ENCODE results near the gene SMARCE1.

Gene SMARCE1

GRCh38 chr17:40613467-40614154 lies 34.0 kb downstream of the SMARCE1 start:
- TF ChIP-seq CTCF (IDR thresholded peaks at IDR 0.05; ENCODE audit: low read depth, low read length, missing control alignments), result no peak
- H3K27ac ChIP-seq, result no peak overlapping the region
- no peaks in the 10 kb centered on the region for H3K36me3 ChIP-seq (replicated peaks)
- peaks cover 8% of the 10 kb centered on the region for H3K27me3 ChIP-seq (replicated peaks)
- in situ Hi-C loops (cut with HindIII; ENCODE audit: low pct_ligation_motif_present, low sequenced_read_pairs), result no loop called here
- DNase-seq, result no peak
- no peak overlapping the region for H3K4me3 ChIP-seq (ENCODE audit: low read depth, low read length)

- Histone ChIP-seq H3K36me3 (replicated peaks) (no peaks in the 10 kb centered on the region), H3K27ac (no peak overlapping the region), H3K4me3 (ENCODE audit: low read depth, low read length) (no peak overlapping the region), H3K27me3 (replicated peaks) (peaks cover 8% of the 10 kb centered on the region)
- in situ Hi-C loops (cut with HindIII; ENCODE audit: low pct_ligation_motif_present, low sequenced_read_pairs), result no loop called here
- DNase-seq, result no peak
- no peak for TF ChIP-seq CTCF (IDR thresholded peaks at IDR 0.05; ENCODE audit: low read depth, low read length, missing control alignments)
Observed at GRCh38 chr17:40612599-40613244, 34.9 kb downstream of the SMARCE1 start.

GRCh38 chr17:40611840-40612474 lies 35.7 kb downstream of the SMARCE1 start:
- no peak for TF ChIP-seq CTCF (IDR thresholded peaks at IDR 0.05; ENCODE audit: low read depth, low read length, missing control alignments)
- H3K4me3 ChIP-seq (ENCODE audit: low read depth, low read length), result no peak overlapping the region
- DNase-seq, result no peak
- in situ Hi-C loops (cut with HindIII; ENCODE audit: low pct_ligation_motif_present, low sequenced_read_pairs), result no loop called here
- peaks cover 8% of the 10 kb centered on the region for H3K27me3 ChIP-seq (replicated peaks)
- no peak overlapping the region for H3K27ac ChIP-seq
- H3K36me3 ChIP-seq (replicated peaks), result no peaks in the 10 kb centered on the region

- in situ Hi-C loops (cut with HindIII; ENCODE audit: low pct_ligation_motif_present, low sequenced_read_pairs), result no loop called here
- TF ChIP-seq CTCF (IDR thresholded peaks at IDR 0.05; ENCODE audit: low read depth, low read length, missing control alignments), result no peak
- no peak overlapping the region for H3K4me3 ChIP-seq (ENCODE audit: low read depth, low read length)
- no peak overlapping the region for H3K27ac ChIP-seq
- H3K27me3 ChIP-seq (replicated peaks), result peaks cover 3% of the 10 kb centered on the region
- H3K36me3 ChIP-seq (replicated peaks), result no peaks in the 10 kb centered on the region
- DNase-seq, result no peak
Observed at GRCh38 chr17:40610359-40610758, 37.3 kb downstream of the SMARCE1 start.

GRCh38 chr17:40608061-40608581 lies 39.5 kb downstream of the SMARCE1 start:
- TF ChIP-seq CTCF (IDR thresholded peaks at IDR 0.05; ENCODE audit: low read depth, low read length, missing control alignments), result no peak
- H3K27ac ChIP-seq, result no peak overlapping the region
- in situ Hi-C loops (cut with HindIII; ENCODE audit: low pct_ligation_motif_present, low sequenced_read_pairs), result no loop called here
- no peaks in the 10 kb centered on the region for H3K36me3 ChIP-seq (replicated peaks)
- no peak for DNase-seq
- peaks cover 3% of the 10 kb centered on the region for H3K27me3 ChIP-seq (replicated peaks)
- no peak overlapping the region for H3K4me3 ChIP-seq (ENCODE audit: low read depth, low read length)
